HG03045 (cell line): ENCODE data around the gene PRB2.
"Not testable (repeated sequence)": the region's sequence is repeated elsewhere in the genome, so short reads cannot be mapped to it uniquely, and the experiment has no call there.

Experiments
- ATAC-seq: cut with Tn5 transposase; IDR thresholded peaks from one replicate; pipeline ENCODE4 v1.9.1; 2021; ENCODE audit warnings: mild to moderate bottlenecking, moderate library complexity; ENCODE audit not compliant: unreplicated experiment

PRB2 gene

GRCh38 chr12:11395467-11395866, at the start of gene PRB2:
Gene PRB2, minus strand, starts transcription at chr12:11395567. Its CDS starts 38 bp downstream, at chr12:11395529.
- not testable (repeated sequence) for ATAC-seq

- ATAC-seq = no peak
These were observed 42.6 kb upstream of the PRB2 start for GRCh38 chr12:11437966-11438365.

- no peak for ATAC-seq
These were observed 38.3 kb upstream of the PRB2 start for GRCh38 chr12:11433664-11434063.

- no peak for ATAC-seq
These were observed 36.1 kb upstream of the PRB2 start for GRCh38 chr12:11431486-11431885.

GRCh38 chr12:11427341-11427740, 32.0 kb upstream of the PRB2 start:
- ATAC-seq = no peak

- no peak for ATAC-seq
These were observed 17.4 kb upstream of the PRB2 start for GRCh38 chr12:11412731-11413130.

- ATAC-seq = no peak
These were observed 12.7 kb upstream of the PRB2 start for GRCh38 chr12:11408096-11408495.

GRCh38 chr12:11397366-11397765, 2.0 kb upstream of the PRB2 start:
- ATAC-seq = no peak

GRCh38 chr12:11391456-11391855, 3.9 kb downstream of the PRB2 start:
- not testable (repeated sequence) for ATAC-seq

- not testable (repeated sequence) for ATAC-seq
These were observed 17.9 kb downstream of the PRB2 start for GRCh38 chr12:11377420-11377819.

GRCh38 chr12:11361151-11361550, 34.2 kb downstream of the PRB2 start:
- no peak for ATAC-seq

- ATAC-seq = not testable (repeated sequence)
These were observed 35.0 kb downstream of the PRB2 start for GRCh38 chr12:11360205-11360883.

- not testable (repeated sequence) for ATAC-seq
These were observed 43.6 kb downstream of the PRB2 start for GRCh38 chr12:11351736-11352135.

- ATAC-seq = no peak
These were observed 46.9 kb downstream of the PRB2 start for GRCh38 chr12:11348439-11348838.

GRCh38 chr12:11347810-11348209, 47.6 kb downstream of the PRB2 start:
- no peak for ATAC-seq

- ATAC-seq = no peak
These were observed 50.9 kb downstream of the PRB2 start for GRCh38 chr12:11344500-11344899.
